WI38 (cell line): Measurements from ENCODE around the gene SPART.

Experiments used
- H3K4me3 ChIP-seq: 2 replicates; pipeline ENCODE4 v1.5.1; 2011; ENCODE audit warnings: low read depth, mild to moderate bottlenecking, control low read depth, low read length
- TF ChIP-seq, protein P1 (sequence below): IDR thresholded peaks from 2 replicates; pipeline ENCODE4 v1.5.1; 2012; ENCODE audit warnings: low read depth, mild to moderate bottlenecking, control low read depth, low read length

SPART gene

DNA sequence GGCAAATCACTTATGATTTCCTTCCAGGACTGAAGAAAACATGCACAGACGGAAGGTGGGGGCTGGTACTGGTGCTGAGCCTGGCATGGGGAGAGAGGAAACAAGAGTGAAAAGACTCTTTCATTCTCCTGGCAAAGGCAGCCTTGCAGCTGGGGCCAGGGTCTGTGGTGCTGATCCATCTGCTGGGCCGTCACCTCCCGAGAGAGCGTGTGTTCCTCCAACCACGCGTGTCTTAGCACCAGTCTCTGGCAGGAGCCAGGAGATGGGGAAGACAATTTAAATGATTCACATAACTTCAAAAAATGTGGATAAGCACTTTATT lies 23.9 kb upstream of the SPART start:
- no peak overlapping the region for H3K4me3 ChIP-seq
- TF ChIP-seq, protein P1, sequence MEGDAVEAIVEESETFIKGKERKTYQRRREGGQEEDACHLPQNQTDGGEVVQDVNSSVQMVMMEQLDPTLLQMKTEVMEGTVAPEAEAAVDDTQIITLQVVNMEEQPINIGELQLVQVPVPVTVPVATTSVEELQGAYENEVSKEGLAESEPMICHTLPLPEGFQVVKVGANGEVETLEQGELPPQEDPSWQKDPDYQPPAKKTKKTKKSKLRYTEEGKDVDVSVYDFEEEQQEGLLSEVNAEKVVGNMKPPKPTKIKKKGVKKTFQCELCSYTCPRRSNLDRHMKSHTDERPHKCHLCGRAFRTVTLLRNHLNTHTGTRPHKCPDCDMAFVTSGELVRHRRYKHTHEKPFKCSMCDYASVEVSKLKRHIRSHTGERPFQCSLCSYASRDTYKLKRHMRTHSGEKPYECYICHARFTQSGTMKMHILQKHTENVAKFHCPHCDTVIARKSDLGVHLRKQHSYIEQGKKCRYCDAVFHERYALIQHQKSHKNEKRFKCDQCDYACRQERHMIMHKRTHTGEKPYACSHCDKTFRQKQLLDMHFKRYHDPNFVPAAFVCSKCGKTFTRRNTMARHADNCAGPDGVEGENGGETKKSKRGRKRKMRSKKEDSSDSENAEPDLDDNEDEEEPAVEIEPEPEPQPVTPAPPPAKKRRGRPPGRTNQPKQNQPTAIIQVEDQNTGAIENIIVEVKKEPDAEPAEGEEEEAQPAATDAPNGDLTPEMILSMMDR = no peak

DNA sequence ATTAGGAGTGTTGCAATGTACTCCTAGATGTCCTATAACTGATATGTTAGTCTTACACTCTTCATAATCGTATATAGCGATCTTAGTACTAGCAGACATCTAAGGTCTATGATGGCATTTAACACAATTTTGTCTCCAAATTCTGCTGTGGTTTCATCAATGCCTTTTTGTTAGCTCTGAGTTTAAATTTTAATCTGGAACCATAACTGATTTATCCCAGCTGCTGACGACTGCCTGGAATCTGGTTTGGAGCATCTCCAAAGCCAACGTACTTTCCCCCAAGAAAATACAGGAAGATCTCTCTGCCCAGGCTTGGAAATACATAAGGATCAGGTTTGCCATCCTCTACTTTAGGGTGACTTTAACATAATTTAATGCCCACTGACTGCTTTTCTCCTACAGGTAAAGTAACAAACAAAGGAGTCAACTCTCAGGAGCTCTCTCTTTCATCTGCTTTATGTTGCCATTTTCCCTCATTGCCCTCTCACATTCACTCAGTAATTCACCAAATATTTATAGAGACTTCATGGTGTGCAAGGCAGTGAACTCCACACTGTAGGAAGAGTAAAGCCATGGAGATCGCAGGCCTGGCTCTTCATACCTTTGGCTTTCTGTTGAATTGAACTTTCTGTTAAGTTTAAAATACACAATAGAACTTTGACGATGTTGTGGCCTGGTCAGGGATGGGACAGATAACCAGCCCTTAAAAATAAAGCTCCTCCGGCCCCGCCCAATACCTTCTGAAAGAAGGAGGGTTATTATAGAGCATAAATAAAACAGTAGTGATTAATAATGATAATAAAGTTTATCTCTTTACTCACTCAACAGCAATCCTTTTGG lies 23.3 kb upstream of the SPART start:
- TF ChIP-seq, protein P1 = no peak

DNA sequence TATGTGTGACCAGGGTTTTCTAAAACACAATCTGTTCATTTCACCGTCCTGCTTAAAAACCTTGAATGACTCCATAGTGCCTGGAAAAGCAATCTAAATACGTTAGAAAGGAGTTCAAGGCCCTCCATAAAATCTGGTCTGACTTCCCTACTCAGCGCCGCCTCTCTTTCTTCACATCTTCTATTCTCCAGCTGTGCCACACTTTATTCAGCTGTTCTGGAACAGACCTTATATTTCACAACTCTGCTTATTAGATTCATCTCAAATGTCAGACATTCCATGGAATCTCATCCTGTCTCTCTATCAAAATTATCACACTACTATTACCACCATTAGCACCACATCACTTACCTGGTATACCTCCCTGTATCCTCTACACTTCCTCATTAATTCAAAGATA lies 19.8 kb upstream of the SPART start:
- H3K4me3 ChIP-seq = no peak overlapping the region
- TF ChIP-seq, protein P1 = no peak

More for the DNA sequence above, 23.3 kb upstream of the SPART start:
- H3K4me3 ChIP-seq = no peak overlapping the region

DNA sequence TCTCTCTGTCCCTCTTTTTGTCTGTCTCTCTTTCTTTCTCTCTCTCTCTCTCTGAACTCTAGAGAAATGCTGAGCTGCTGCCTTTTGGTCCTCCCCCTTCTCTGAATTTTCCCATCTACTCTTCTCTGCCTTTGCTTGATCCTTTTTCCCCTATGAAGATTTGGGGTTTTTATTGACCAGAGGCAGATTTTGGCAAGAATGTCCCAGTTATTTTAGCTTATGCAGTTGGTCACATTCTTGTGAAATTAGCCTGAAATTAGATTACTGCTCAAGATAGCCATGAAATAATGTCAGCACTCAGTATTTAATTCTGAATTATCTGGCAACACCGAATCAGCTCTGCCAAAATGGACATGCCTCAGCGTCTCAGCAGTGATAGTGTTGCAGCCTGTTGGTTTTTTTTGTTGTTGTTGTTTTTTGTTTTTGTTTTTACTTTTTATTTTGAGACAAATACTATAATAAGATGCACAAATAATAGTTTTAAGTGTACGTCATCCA lies 17.2 kb upstream of the SPART start:
- no peak overlapping the region for H3K4me3 ChIP-seq
- TF ChIP-seq, protein P1 = no peak

DNA sequence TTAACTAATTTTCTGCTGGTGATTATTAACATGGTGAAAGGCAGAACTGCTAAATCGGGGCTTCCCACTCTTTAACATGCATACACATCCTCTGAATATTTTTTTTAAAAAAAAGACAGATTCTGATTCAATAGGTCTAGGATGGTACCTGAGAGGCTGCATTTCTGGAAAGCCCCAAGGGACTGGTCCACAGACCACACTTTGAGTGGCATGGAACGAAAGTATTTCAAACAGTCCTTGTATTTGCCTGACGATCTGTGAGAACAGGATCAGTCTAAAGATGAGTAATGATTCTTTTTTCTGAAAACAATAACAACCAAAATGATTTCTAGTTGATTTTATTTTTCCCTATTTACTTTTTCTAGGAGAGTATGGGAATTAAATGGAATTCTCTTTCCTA lies 16.7 kb upstream of the SPART start:
- no peak overlapping the region for H3K4me3 ChIP-seq
- TF ChIP-seq, protein P1 = no peak

DNA sequence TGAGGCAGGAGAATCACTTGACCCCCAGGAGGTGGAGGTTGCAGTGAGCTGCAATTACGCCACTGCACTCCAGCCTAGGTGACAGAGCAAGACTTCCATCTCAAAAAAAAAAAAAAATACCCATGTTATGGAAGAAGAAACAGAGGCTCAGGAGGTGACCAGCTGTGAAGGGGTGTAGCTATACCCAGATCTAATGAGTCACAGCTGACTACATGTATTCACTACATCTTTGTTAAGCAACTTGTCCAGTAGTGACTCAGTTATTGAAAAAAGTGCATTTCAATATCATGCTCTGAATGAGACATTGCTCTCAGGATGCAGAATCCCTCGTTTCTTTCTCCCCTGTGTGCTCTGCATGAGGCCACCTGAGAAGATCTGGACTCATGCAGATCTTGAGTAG lies 16.1 kb upstream of the SPART start:
- TF ChIP-seq, protein P1 = no peak
- no peak overlapping the region for H3K4me3 ChIP-seq

DNA sequence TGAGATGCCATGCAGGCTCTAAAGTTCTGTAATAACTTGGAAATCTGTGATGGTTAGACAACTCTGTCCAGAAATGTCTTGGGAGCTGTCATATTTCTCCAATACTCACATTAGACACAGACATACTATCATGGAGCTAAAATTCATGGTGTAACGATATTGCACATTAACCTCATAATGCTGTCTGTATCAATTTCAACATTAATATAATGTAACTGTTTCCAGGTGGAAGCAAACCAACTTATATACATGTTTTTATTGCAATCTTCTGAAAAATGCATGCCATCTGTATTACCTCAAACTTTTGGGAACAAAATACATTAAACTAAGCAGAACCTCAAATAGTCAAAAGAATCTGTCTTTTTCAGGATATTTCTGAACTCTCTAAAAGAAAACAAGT lies 14.7 kb upstream of the SPART start:
- no peak overlapping the region for H3K4me3 ChIP-seq
- TF ChIP-seq, protein P1 = no peak
